ENCODE data around the gene CLEC10A.

CLEC10A gene

DNA sequence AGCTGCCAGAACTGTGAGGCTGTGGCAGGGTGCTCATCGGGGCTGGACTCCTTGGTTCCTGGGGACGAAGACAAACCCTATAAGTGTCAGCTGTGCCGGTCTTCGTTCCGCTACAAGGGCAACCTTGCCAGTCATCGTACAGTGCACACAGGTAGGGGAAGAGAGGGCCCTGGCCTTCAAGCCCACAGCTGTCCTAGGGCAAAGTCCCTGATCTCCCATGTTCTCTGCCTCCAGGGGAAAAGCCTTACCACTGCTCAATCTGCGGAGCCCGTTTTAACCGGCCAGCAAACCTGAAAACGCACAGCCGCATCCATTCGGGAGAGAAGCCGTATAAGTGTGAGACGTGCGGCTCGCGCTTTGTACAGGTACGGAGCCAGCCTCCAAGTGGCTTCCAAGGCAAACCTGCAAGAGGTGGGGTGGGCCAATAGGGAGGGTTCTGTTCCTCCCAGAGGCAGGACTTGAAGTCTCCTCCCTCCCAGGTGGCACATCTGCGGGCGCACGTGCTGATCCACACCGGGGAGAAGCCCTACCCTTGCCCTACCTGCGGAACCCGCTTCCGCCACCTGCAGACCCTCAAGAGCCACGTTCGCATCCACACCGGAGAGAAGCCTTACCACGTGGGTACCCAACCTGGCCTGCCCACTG lies 53.5 kb downstream of the CLEC10A start:
- no peak overlapping the region for H3K4me3 ChIP-seq (replicated peaks in 1 of 2; ENCODE audit: low read depth in 2 of 2, low read length in 2 of 2)
- no peak for DNase-seq (ENCODE audit: low read depth in 2 of 2)
- TF ChIP-seq, protein P1, sequence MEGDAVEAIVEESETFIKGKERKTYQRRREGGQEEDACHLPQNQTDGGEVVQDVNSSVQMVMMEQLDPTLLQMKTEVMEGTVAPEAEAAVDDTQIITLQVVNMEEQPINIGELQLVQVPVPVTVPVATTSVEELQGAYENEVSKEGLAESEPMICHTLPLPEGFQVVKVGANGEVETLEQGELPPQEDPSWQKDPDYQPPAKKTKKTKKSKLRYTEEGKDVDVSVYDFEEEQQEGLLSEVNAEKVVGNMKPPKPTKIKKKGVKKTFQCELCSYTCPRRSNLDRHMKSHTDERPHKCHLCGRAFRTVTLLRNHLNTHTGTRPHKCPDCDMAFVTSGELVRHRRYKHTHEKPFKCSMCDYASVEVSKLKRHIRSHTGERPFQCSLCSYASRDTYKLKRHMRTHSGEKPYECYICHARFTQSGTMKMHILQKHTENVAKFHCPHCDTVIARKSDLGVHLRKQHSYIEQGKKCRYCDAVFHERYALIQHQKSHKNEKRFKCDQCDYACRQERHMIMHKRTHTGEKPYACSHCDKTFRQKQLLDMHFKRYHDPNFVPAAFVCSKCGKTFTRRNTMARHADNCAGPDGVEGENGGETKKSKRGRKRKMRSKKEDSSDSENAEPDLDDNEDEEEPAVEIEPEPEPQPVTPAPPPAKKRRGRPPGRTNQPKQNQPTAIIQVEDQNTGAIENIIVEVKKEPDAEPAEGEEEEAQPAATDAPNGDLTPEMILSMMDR (IDR thresholded peaks at IDR 0.05; ENCODE audit: low read depth, low read length): no peak

DNA sequence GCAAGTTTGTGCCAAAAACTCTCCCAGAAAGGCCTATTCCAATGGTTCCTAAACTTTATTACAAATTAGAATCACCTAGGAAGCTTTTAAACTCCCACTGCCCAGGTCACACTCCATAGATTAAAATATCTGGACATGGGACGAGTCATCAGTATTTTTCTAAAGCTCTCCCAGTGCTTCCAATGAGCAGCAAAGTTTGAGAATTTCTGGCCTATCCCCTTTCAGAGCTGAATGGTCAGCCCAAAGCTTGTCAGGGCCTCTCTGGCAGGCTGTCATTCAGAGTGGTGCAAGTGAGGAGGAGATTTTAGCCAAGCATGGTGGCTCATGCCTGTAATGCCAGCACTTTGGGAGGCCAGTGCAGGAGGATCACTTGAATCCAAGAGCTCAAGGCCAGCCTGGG lies 54.8 kb downstream of the CLEC10A start:
- no peak overlapping the region for H3K4me3 ChIP-seq (replicated peaks in 1 of 2; ENCODE audit: low read depth in 2 of 2, low read length in 2 of 2)
- TF ChIP-seq, protein P1 (IDR thresholded peaks at IDR 0.05; ENCODE audit: low read depth, low read length): no peak
- no peak for DNase-seq (ENCODE audit: low read depth in 2 of 2)

Measured in cardiac fibroblast (primary cell).